K562 (cell line): ENCODE measurements around the gene CPS1. TPM values are rescaled to one million over a fixed set of nuclear protein-coding genes. Genes with fewer than 3 reads are reported as not detected.

ENCODE experiments used
- ATAC-seq: fragments of 200-7000 bp; cut with Tn5 transposase; 3 replicates; pipeline ENCODE4 v1.9.1; 2020; ENCODE audit warnings: moderate library complexity
- BruUV-seq: library from RNA; stranded (reverse); fragments of 400-500 nt; replicated peaks from 2 replicates; lab custom pipeline; 2021; lab: Mats Ljungman, UMichigan
- CTCF ChIA-PET: fragments of 300-600 bp; formaldehyde crosslinking; extraction: SDS; loops from one replicate; lab custom pipeline; 2021; ENCODE audit warnings: low intra/inter-chr PET ratio; lab: Yijun Ruan, JAX
- POLR2A ChIA-PET: fragments of 300-600, 350-650 bp; sonication (Branson Sonifier 250); formaldehyde crosslinking; extraction: SDS; loops from one replicate; lab custom pipeline; 2021; ENCODE audit warnings: antibody characterized with exemption, inconsistent platforms; lab: Yijun Ruan, JAX
- DNase-seq, 4 experiments: peaks; one replicate each; pipeline versions ENCODE4 v3.0.0 to v3.0.0-alpha.2; 2011 to 2018; ENCODE audit warnings: low spot score in 3 of 4, mixed read lengths in 3 of 4; ENCODE audit errors: extremely low read depth in 1 of 4
- FAIRE-seq: peaks from 2 replicates; lab custom pipeline; 2011; peaks lifted over from hg19 to GRCh38; lab: Jason Lieb, UNC
- H2AFZ ChIP-seq: 2 replicates; pipeline ENCODE4 v1.6.0; 2011; ENCODE audit warnings: low read depth, low read length, control low read depth, inconsistent platforms
- H3K27ac ChIP-seq: fragments of 200-600 bp; 3 replicates; pipeline ENCODE4 v1.8.0; 2011; ENCODE audit warnings: low read depth, mild to moderate bottlenecking, control low read depth, inconsistent platforms, low read length, moderate library complexity, mixed read lengths; ENCODE audit errors: extremely low read depth
- H3K27me3 ChIP-seq, 2 experiments: fragments of 300-600 bp in 1 of 2; 2 replicates in 1 of 2; 3 replicates in 1 of 2; pipeline versions ENCODE4 v1.6.0 to v1.8.0; 2011; ENCODE audit warnings: inconsistent platforms in 2 of 2, low read length in 2 of 2, mild to moderate bottlenecking in 1 of 2, mixed read lengths in 1 of 2, moderate library complexity in 1 of 2; ENCODE audit not compliant: control insufficient read depth in 2 of 2, insufficient read depth in 2 of 2
- H3K36me3 ChIP-seq: fragments of 300-600 bp; 3 replicates; pipeline ENCODE4 v1.8.0; 2011; ENCODE audit warnings: mild to moderate bottlenecking, low read length, inconsistent platforms; ENCODE audit not compliant: control insufficient read depth, insufficient read depth
- H3K4me1 ChIP-seq, 2 experiments: fragments of 200-600 bp in 1 of 2; replicated peaks in 1 of 2; 2 replicates in 1 of 2; 3 replicates in 1 of 2; pipeline versions ENCODE4 v1.5.1 to v1.8.0; 2011; ENCODE audit warnings: inconsistent platforms in 2 of 2, low read length in 2 of 2, mild to moderate bottlenecking in 1 of 2, mixed read lengths in 1 of 2, moderate library complexity in 1 of 2; ENCODE audit not compliant: control insufficient read depth in 2 of 2, insufficient read depth in 2 of 2
- H3K4me2 ChIP-seq: 2 replicates; pipeline ENCODE4 v1.6.1; 2011; ENCODE audit warnings: low read length, control low read depth, inconsistent platforms, mixed read lengths; ENCODE audit not compliant: insufficient read depth
- H3K4me3 ChIP-seq: fragments of 200-600 bp; sonication (generic), shearing (Covaris generic); 2 replicates; pipeline ENCODE4 v1.5.1; 2016; ENCODE audit warnings: control low read depth, inconsistent platforms
- H3K79me2 ChIP-seq: fragments of 200-600 bp; 3 replicates; pipeline ENCODE4 v1.8.0; 2011; ENCODE audit warnings: low read length, inconsistent platforms; ENCODE audit not compliant: control insufficient read depth, insufficient read depth
- H3K9ac ChIP-seq, 2 experiments: 2 replicates each; pipeline versions ENCODE4 v1.6.0 to v1.6.1; 2011; ENCODE audit warnings: low read depth in 2 of 2, low read length in 2 of 2, control low read depth in 1 of 2, inconsistent platforms in 1 of 2, mild to moderate bottlenecking in 1 of 2, mixed read lengths in 1 of 2; ENCODE audit not compliant: insufficient read depth in 1 of 2
- H3K9me1 ChIP-seq: one replicate; pipeline ENCODE4 v1.6.0; 2011; ENCODE audit warnings: inconsistent platforms, mild to moderate bottlenecking, low read length, moderate library complexity; ENCODE audit not compliant: control insufficient read depth, insufficient read depth
- H3K9me3 ChIP-seq: replicated peaks from 2 replicates; pipeline ENCODE4 v1.5.1; 2011; ENCODE audit warnings: low read depth, low read length, inconsistent platforms; ENCODE audit not compliant: control insufficient read depth, insufficient read depth
- H4K20me1 ChIP-seq: replicated peaks from 2 replicates; pipeline ENCODE4 v1.6.1; 2011; ENCODE audit warnings: low read length, inconsistent platforms, mixed read lengths; ENCODE audit not compliant: control insufficient read depth, insufficient read depth
- EGR1 ChIP-seq: fragments of 450-650 bp; conservative IDR thresholded peaks from 2 replicates; pipeline ENCODE4 v1.6.1; 2017; ENCODE audit warnings: mild to moderate bottlenecking
- IRF2 ChIP-seq: sonication (generic); formaldehyde crosslinking; IDR thresholded peaks from 2 replicates; pipeline ENCODE4 v1.8.1; 2022; ENCODE audit warnings: mild to moderate bottlenecking, missing genetic modification reagents
- PRMT5 ChIP-seq: sonication (generic); formaldehyde crosslinking; IDR thresholded peaks from 2 replicates; pipeline ENCODE4 v1.5.0; 2020; ENCODE audit warnings: missing genetic modification reagents
- RBFOX2 ChIP-seq: fragments of 200-400 bp; formaldehyde crosslinking; IDR thresholded peaks from 2 replicates; pipeline ENCODE4 v1.6.1; 2017; ENCODE audit warnings: low read depth, mild to moderate bottlenecking, low read length, moderate library complexity
- SNRNP70 ChIP-seq: fragments of 200-400 bp; formaldehyde crosslinking; optimal IDR thresholded peaks from 2 replicates; pipeline ENCODE3; 2017; ENCODE audit warnings: low read depth, low read length
- TAL1 ChIP-seq: fragments of 450-650 bp; IDR thresholded peaks from 2 replicates; pipeline ENCODE4 v1.6.1; 2016; ENCODE audit warnings: mild to moderate bottlenecking
- WGBS: fragments of 100-300 bp; shearing (Covaris generic); methylation state at CpG from one replicate; pipeline ENCODE4 v1.1.6; 2016; ENCODE audit warnings: low coverage, mixed read lengths; ENCODE audit not compliant: insufficient coverage; ENCODE audit errors: missing lambda C conversion rate; 5-methylcytosine and 5-hydroxymethylcytosine counted together
- in situ Hi-C: fragments of 300-500 bp; cut with MboI; formaldehyde crosslinking; loops from 4 replicates; pipeline ENCODE4 v1.15.0; 2018; ENCODE audit warnings: inconsistent platforms, mixed read lengths
- intact Hi-C: fragments of 100-400 bp; cut with micrococcal nuclease; formaldehyde crosslinking; loops from 2 replicates; pipeline ENCODE4 v1.14.2; 2022
- polyA plus RNA-seq, 8 experiments: library from polyadenylated mRNA; depleted of rRNA in 4 of 8; stranded (reverse) in 5 of 8; unstranded in 3 of 8; fragments of >200 nt; fragmentation: Nextera tagmentation in 2 of 8; fragmentation: Illumina TruSeq in 1 of 8; extraction: Ambion mirVana in 2 of 8; extraction: Trizol in 1 of 8; gene quantifications; 2 replicates each; pipeline versions ENCODE4 v1.2.1 to v1.2.3, GENCODE V29; 2011 to 2014; ENCODE audit warnings: inconsistent platforms in 1 of 8, missing spikeins in 1 of 8
- total RNA-seq, 7 experiments: library from RNA; depleted of rRNA in 6 of 7; stranded (reverse); fragments of >200 nt in 6 of 7; fragmentation: Illumina TruSeq in 2 of 7; extraction: Trizol in 2 of 7; gene quantifications; 2 replicates each; pipeline versions ENCODE4 v1.2.1 to v1.2.3, GENCODE V29; 2011 to 2021; ENCODE audit warnings: low replicate concordance in 1 of 7
- TF ChIP-seq, protein P1 (sequence below): fragments of 450-650 bp; IDR thresholded peaks from 2 replicates; pipeline ENCODE4 v1.6.1; 2016; ENCODE audit warnings: low read depth, mild to moderate bottlenecking, moderate library complexity

The CPS1 gene
- total and polyA plus RNA-seq, 9 of the 15 experiments (the other 6 are each of a cell fraction or from before 2014, with no cell fraction given), result 2.4 to 13.5 (median 6.0) TPM

DNA sequence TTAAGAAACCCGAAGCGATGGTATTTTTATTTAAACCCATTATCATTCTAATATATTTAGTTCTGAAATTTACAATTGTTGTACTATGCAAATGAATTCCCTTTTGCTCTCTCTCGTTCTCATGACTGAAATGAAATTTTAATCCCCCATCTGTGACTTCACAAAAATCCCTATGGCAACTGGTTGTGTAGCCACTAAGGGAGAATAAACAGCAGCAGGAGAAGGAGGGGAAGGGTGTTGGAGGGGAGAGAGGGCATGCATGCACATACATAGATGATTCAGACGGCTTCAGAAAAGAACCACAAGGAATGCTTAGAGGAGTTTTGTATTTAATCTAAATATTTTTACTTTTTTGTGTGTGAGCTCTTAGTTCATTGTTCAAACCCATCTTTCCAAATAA, 36.8 kb downstream of the CPS1 start:
- H3K4me1 ChIP-seq, result no peaks in the 10 kb centered on the region
- H3K9ac ChIP-seq, result no peak overlapping the region
- TF ChIP-seq SNRNP70 (no peak), EGR1 (no peak)
- TF ChIP-seq, all 486 proteins: peak for 0
- no peak for DNase-seq
- no peaks in the 10 kb centered on the region for H3K9me3 ChIP-seq
- H3K79me2 ChIP-seq, result no peaks in the 10 kb centered on the region
- H2AFZ ChIP-seq, result no peak overlapping the region
- no peaks in the 10 kb centered on the region for H3K27me3 ChIP-seq
- 3% methylated on average over 4 of the region's 4 CpGs for WGBS
- ATAC-seq, result no peak
- ChIA-PET CTCF (no interaction called here), POLR2A (no interaction called here)
- H3K4me2 ChIP-seq, result no peak overlapping the region
- H4K20me1 ChIP-seq, result no peaks in the 10 kb centered on the region
- no peak overlapping the region for H3K4me3 ChIP-seq
- H3K9me1 ChIP-seq, result no peaks in the 10 kb centered on the region
- FAIRE-seq, result no peak
- no peak overlapping the region for H3K27ac ChIP-seq
- H3K36me3 ChIP-seq, result no peaks in the 10 kb centered on the region
- intact Hi-C loops, result no loop called here
- BruUV-seq, result no TSS peak
- in situ Hi-C loops, result no loop called here

DNA sequence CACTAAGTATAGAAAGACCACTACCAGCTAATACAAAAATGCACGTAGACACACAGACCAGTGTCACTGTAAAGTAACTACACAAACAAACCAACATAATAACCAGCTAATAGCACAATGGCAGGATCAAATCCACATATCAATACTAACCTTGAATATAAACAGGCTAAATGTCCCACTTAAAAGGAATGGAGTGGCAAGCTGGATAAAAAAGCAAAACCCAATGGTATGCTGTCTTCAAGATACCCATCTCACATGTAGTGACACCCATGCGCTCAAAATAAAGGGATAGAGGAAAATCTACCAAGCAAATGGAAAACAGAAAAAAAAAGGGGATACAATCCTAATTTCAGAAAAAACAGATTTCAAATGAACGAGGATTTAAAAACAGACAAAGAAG, 41.8 kb downstream of the CPS1 start:
- H3K9me1 ChIP-seq, result no peaks in the 10 kb centered on the region
- ATAC-seq (no peak), FAIRE-seq (no peak), DNase-seq (no peak)
- no peaks in the 10 kb centered on the region for H3K36me3 ChIP-seq
- no peaks in the 10 kb centered on the region for H3K27me3 ChIP-seq
- no peaks in the 10 kb centered on the region for H3K4me1 ChIP-seq
- no peak overlapping the region for H2AFZ ChIP-seq
- BruUV-seq, result no TSS peak
- TF ChIP-seq RBFOX2 (no peak), PRMT5 (no peak), TAL1 (no peak), IRF2 (no peak)
- TF ChIP-seq, protein P1, sequence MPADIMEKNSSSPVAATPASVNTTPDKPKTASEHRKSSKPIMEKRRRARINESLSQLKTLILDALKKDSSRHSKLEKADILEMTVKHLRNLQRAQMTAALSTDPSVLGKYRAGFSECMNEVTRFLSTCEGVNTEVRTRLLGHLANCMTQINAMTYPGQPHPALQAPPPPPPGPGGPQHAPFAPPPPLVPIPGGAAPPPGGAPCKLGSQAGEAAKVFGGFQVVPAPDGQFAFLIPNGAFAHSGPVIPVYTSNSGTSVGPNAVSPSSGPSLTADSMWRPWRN, result no peak
- H3K9ac ChIP-seq, result no peak overlapping the region
- H4K20me1 ChIP-seq, result no peaks in the 10 kb centered on the region
- ChIA-PET POLR2A (interaction anchor here (0.6 kb wide), 1 partner anchor 328 kb away, joined by 4 read pairs; no protein-coding TSS in a partner anchor), CTCF (no interaction called here)
- WGBS, result 17% methylated on average over 3 of the region's 3 CpGs
- no peak overlapping the region for H3K27ac ChIP-seq
- no peak overlapping the region for H3K4me2 ChIP-seq
- no peak overlapping the region for H3K4me3 ChIP-seq
- H3K9me3 ChIP-seq, result no peaks in the 10 kb centered on the region
- in situ Hi-C loops (no loop called here), intact Hi-C loops (no loop called here)
- no peaks in the 10 kb centered on the region for H3K79me2 ChIP-seq
